SU-DHL-6 (cell line): Measurements from ENCODE around the gene MYH15.

ENCODE experiments used
- H2AFZ ChIP-seq: fragments of 200-600 bp; sonication (generic); 2 replicates; pipeline ENCODE4 v1.6.1; 2014; ENCODE audit warnings: low read depth, mild to moderate bottlenecking, moderate library complexity, mixed read lengths, antibody characterized with exemption, low read length; ENCODE audit not compliant: severe bottlenecking
- H3F3A ChIP-seq: fragments of 200-600 bp; shearing (Covaris generic); 2 replicates; pipeline ENCODE4 v1.6.0; 2016; ENCODE audit warnings: antibody characterized with exemption, mild to moderate bottlenecking; ENCODE audit not compliant: insufficient read depth
- H3K27ac ChIP-seq: fragments of 200-600 bp; sonication (generic); 2 replicates; pipeline ENCODE4 v1.5.1; 2016; ENCODE audit warnings: low read depth, mild to moderate bottlenecking, low read length, moderate library complexity, mixed read lengths
- H3K27me3 ChIP-seq: fragments of 200-600 bp; sonication (generic), shearing (Covaris generic); 2 replicates; pipeline ENCODE4 v1.6.0; 2014; ENCODE audit warnings: mild to moderate bottlenecking, low read length
- H3K36me3 ChIP-seq: fragments of 200-600 bp; sonication (generic); 2 replicates; pipeline ENCODE4 v1.6.1; 2014; ENCODE audit warnings: mild to moderate bottlenecking, low read length, mixed read lengths
- H3K4me2 ChIP-seq: fragments of 300-600, 200-600 bp; shearing (Covaris generic), sonication (generic); 2 replicates; pipeline ENCODE4 v1.6.0; 2014; ENCODE audit warnings: low read length, low read depth, mild to moderate bottlenecking; ENCODE audit not compliant: poor library complexity, severe bottlenecking
- H3K4me3 ChIP-seq: fragments of 200-600 bp; sonication (generic); 2 replicates; pipeline ENCODE4 v1.5.1; 2014; ENCODE audit warnings: antibody characterized with exemption, low read length, mild to moderate bottlenecking, mixed read lengths; ENCODE audit not compliant: insufficient read depth, poor library complexity, severe bottlenecking
- H3K79me2 ChIP-seq: fragments of 200-600 bp; sonication (generic); 2 replicates; pipeline ENCODE4 v1.6.1; 2014; ENCODE audit warnings: mild to moderate bottlenecking, low read length, moderate library complexity; ENCODE audit not compliant: insufficient read depth
- H3K9ac ChIP-seq: fragments of 200-600 bp; sonication (generic); 2 replicates; pipeline ENCODE4 v1.7.0; 2014; ENCODE audit warnings: mild to moderate bottlenecking, low read length
- H3K9me2 ChIP-seq: fragments of 200-600 bp; sonication (generic); replicated peaks from 2 replicates; pipeline ENCODE4 v1.6.1; 2014; ENCODE audit warnings: low read length; ENCODE audit not compliant: insufficient read depth
- H3K9me3 ChIP-seq: fragments of 200-600 bp; sonication (generic); 2 replicates; pipeline ENCODE4 v1.6.1; 2014; ENCODE audit warnings: low read length, mixed read lengths; ENCODE audit not compliant: insufficient read depth
- H4K20me1 ChIP-seq: fragments of 200-600 bp; sonication (generic); 2 replicates; pipeline ENCODE4 v1.6.1; 2014; ENCODE audit warnings: low read depth, mild to moderate bottlenecking, antibody characterized with exemption, low read length, moderate library complexity, mixed read lengths
- CTCF ChIP-seq: fragments of 200-600 bp; sonication (generic); IDR thresholded peaks from one replicate; pipeline ENCODE4 v1.5.1; 2017; ENCODE audit warnings: antibody characterized with exemption, mild to moderate bottlenecking, low read length, moderate library complexity; ENCODE audit not compliant: insufficient read depth, poor library complexity, severe bottlenecking
- EZH2phosphoT487 ChIP-seq: fragments of 200-600 bp; sonication (generic), shearing (Covaris generic); conservative IDR thresholded peaks from 2 replicates; pipeline ENCODE4 v1.6.1; 2018; ENCODE audit warnings: mild to moderate bottlenecking, antibody characterized with exemption, low read length, moderate library complexity, mixed read lengths

Gene MYH15

GRCh38 chr3:108524537-108524936 lies 14.1 kb upstream of the MYH15 start:
- TF ChIP-seq EZH2phosphoT487 (no peak), CTCF (no peak)
- Histone ChIP-seq H3K9me2 (no peaks in the 10 kb centered on the region), H4K20me1 (no peaks in the 10 kb centered on the region), H3F3A (no peaks in the 10 kb centered on the region), H3K27ac (no peak overlapping the region), H3K9me3 (no peaks in the 10 kb centered on the region), H3K9ac (no peak overlapping the region), H3K4me2 (no peak overlapping the region), H3K27me3 (no peaks in the 10 kb centered on the region), H3K79me2 (no peaks in the 10 kb centered on the region), H3K4me3 (no peak overlapping the region), H2AFZ (no peak overlapping the region), H3K36me3 (no peaks in the 10 kb centered on the region)

GRCh38 chr3:108518895-108519294 lies 8.5 kb upstream of the MYH15 start:
- Histone ChIP-seq H4K20me1 (no peaks in the 10 kb centered on the region), H3K9ac (no peak overlapping the region), H3K36me3 (no peaks in the 10 kb centered on the region), H2AFZ (no peak overlapping the region), H3K9me3 (no peaks in the 10 kb centered on the region), H3K27me3 (no peaks in the 10 kb centered on the region), H3K27ac (no peak overlapping the region), H3K9me2 (no peaks in the 10 kb centered on the region), H3K79me2 (no peaks in the 10 kb centered on the region), H3K4me2 (no peak overlapping the region), H3K4me3 (no peak overlapping the region), H3F3A (no peaks in the 10 kb centered on the region)
- TF ChIP-seq CTCF (no peak), EZH2phosphoT487 (no peak)

GRCh38 chr3:108516881-108517280 lies 6.5 kb upstream of the MYH15 start:
- Histone ChIP-seq H3F3A (no peaks in the 10 kb centered on the region), H3K4me3 (no peak overlapping the region), H2AFZ (no peak overlapping the region)

More at GRCh38 chr3:108516881-108517280, 6.5 kb upstream of the MYH15 start:
- TF ChIP-seq EZH2phosphoT487 = no peak
- no peak for TF ChIP-seq CTCF
- Histone ChIP-seq H3K27me3 (no peaks in the 10 kb centered on the region), H3K79me2 (no peaks in the 10 kb centered on the region), H3K4me2 (no peak overlapping the region), H3K36me3 (no peaks in the 10 kb centered on the region), H3K9me3 (no peaks in the 10 kb centered on the region), H4K20me1 (no peaks in the 10 kb centered on the region), H3K9me2 (no peaks in the 10 kb centered on the region), H3K9ac (no peak overlapping the region), H3K27ac (no peak overlapping the region)
